ENCODE results near the gene NRM. TPM values are rescaled to one million over a fixed set of nuclear protein-coding genes. Genes with fewer than 3 reads are reported as not detected.

The NRM gene
- total RNA-seq, 1 donor from 2014 or later: 25.1 TPM

DNA sequence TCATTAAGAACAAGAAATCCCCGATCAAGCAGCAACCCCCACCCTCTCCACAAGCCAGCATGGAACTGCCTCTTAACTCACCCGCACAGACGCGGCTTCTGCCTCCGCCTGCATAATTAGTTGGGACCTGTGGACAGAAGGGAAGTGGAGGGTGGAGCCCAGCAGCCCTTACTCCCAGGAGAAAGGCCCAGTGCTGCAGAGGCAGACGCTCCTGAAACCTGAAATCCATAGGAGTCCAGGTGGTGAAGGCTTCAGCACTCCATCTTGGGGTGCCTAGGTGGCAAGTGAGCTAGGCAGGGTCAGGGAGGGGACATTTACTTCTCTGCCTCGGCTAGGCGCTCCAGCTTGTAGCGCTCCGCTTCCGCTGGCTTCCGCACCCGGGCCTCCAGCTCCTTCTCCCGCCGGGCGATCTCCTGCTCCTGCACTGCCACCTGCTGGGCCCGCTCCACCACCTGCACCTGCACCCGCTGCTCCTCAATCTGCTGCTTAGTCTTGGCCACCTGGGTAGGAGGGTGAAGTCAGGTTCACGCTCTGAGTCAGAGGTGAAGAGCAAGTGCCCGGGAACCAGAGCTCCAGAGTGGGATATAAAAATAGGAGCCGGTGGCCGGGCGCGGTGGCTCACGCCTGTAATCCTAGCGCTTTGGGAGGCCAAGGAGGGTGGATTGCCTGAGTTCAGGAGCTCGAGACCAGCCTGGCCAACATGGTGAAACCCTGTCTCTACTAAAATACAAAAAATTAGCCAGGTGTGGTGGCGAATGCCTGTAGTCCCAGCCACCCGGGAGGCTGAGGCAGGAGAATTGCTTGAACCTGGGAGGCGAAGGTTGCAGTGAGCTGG, 40.0 kb upstream of the NRM start:
- peak overlapping the region; percentile 52 to 61 for H3K27ac ChIP-seq
- no peak overlapping the region for H3K4me3 ChIP-seq
- peaks cover 76 to 97% of the 10 kb centered on the region in 2 donors for H3K36me3 ChIP-seq

DNA sequence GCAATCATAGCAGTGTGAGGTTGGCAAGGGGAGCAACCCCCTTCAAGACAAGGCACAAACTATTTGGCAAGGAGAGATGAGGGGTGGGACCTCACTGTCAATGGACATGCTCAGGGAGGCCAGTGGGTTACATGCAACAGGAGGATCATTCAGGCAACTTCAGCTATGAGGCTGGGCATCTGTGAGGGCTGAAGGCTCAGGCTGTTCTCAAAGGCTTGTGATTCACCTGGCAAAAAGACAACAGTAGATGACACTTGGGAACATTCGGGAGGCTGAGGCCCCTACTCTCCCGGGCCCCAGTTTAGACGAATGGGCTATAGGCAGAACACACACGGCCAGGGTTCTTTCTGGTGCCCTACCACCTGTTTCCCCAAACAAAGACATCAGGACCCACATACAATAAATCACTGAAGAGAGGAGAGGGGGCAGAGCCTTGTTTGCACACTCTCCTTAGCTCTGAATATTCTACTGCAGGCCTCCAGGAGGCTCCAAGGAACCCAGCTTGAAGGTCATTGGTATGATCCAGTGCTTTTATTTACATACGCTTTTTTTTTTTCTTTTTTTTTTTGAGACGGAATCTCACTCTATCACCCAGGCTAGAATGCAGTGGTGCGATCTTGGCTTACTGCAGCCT, 37.3 kb upstream of the NRM start:
- intact Hi-C loops (cut with DNase I): loop anchor here (10.0 kb wide), 1 partner anchor 243 kb away; the partner anchor contains the start of gene HLA-E
- Histone ChIP-seq H3K4me3 (no peak overlapping the region), H3K36me3 (peaks cover 70 to 98% of the 10 kb centered on the region in 2 donors), H3K27me3 (no peaks in the 10 kb centered on the region), H3K27ac (peak overlapping the region; percentile 10 to 37), H3K9me3 (no peaks in the 10 kb centered on the region), H3K4me1 (peaks cover 0 to 34% of the 10 kb centered on the region in 2 donors)
- no peak for DNase-seq (ENCODE audit: low spot score in 2 of 2)
- TF ChIP-seq, protein P1, sequence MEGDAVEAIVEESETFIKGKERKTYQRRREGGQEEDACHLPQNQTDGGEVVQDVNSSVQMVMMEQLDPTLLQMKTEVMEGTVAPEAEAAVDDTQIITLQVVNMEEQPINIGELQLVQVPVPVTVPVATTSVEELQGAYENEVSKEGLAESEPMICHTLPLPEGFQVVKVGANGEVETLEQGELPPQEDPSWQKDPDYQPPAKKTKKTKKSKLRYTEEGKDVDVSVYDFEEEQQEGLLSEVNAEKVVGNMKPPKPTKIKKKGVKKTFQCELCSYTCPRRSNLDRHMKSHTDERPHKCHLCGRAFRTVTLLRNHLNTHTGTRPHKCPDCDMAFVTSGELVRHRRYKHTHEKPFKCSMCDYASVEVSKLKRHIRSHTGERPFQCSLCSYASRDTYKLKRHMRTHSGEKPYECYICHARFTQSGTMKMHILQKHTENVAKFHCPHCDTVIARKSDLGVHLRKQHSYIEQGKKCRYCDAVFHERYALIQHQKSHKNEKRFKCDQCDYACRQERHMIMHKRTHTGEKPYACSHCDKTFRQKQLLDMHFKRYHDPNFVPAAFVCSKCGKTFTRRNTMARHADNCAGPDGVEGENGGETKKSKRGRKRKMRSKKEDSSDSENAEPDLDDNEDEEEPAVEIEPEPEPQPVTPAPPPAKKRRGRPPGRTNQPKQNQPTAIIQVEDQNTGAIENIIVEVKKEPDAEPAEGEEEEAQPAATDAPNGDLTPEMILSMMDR (IDR thresholded peaks at IDR 0.05): peak in 1 of 3 experiments; percentile 19

More for the DNA sequence above, 40.0 kb upstream of the NRM start:
- H3K9me3 ChIP-seq: no peaks in the 10 kb centered on the region
- peaks cover 0 to 8% of the 10 kb centered on the region in 2 donors for H3K4me1 ChIP-seq
- TF ChIP-seq, protein P1 (IDR thresholded peaks at IDR 0.05): peak; percentile 40 to 48 (median 43)
- intact Hi-C loops (cut with DNase I): no loop called here
- peak in 1 of 2 donors; percentile 74 for DNase-seq (ENCODE audit: low spot score in 2 of 2)
- H3K27me3 ChIP-seq: no peaks in the 10 kb centered on the region

DNA sequence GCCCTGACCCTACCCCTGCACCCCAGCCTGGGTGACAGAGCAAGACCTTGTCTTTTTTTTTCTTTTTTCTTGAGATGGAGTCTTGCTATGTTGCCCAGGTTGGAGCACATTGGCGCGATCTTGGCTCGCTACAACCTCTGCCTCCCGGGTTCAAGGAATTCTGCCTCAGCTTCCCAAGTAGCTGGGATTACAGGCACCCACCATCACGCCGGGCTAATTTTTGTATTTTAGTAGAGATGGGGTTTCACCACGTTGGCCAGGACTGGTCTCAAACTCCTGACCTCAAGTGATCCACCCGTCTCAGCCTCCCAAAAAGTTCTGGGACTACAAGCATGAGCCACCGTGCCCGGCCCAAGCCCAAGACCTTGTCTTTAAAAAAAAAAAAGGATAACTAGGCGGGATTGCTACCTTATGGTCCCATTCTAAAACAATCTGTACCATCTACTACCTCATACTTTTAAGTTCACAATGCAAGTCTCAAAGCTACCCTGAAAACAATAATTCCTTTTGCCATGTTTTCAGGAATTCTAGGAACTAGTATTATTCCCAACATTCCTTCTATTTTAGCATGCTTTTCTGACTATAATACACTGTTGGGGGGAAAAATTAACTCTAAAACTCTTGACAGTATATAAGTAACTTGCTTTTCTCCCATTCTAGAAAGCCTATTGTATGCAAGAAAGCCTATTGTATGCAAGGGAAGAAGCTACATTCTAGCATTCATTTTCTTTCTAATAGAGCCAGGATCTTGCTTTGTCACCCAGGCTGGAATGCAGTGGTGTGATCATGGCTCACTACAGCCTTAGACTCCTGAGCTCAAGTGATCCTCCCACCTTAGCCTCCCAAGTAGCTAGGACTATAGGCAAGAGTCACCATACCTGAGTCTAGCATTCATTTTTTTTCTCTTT, 36.0 kb upstream of the NRM start:
- DNase-seq (ENCODE audit: low spot score in 2 of 2): no peak
- no peaks in the 10 kb centered on the region for H3K27me3 ChIP-seq
- H3K4me3 ChIP-seq: no peak overlapping the region
- H3K27ac ChIP-seq: peak overlapping the region; percentile 46 to 50
- peaks cover 0 to 41% of the 10 kb centered on the region in 2 donors for H3K4me1 ChIP-seq
- TF ChIP-seq, protein P1 (IDR thresholded peaks at IDR 0.05): no peak
- intact Hi-C loops (cut with DNase I): loop anchor here (10.0 kb wide), 1 partner anchor 242 kb away; the partner anchor contains the start of gene HLA-E
- peaks cover 61 to 93% of the 10 kb centered on the region in 2 donors for H3K36me3 ChIP-seq
- H3K9me3 ChIP-seq: no peaks in the 10 kb centered on the region

DNA sequence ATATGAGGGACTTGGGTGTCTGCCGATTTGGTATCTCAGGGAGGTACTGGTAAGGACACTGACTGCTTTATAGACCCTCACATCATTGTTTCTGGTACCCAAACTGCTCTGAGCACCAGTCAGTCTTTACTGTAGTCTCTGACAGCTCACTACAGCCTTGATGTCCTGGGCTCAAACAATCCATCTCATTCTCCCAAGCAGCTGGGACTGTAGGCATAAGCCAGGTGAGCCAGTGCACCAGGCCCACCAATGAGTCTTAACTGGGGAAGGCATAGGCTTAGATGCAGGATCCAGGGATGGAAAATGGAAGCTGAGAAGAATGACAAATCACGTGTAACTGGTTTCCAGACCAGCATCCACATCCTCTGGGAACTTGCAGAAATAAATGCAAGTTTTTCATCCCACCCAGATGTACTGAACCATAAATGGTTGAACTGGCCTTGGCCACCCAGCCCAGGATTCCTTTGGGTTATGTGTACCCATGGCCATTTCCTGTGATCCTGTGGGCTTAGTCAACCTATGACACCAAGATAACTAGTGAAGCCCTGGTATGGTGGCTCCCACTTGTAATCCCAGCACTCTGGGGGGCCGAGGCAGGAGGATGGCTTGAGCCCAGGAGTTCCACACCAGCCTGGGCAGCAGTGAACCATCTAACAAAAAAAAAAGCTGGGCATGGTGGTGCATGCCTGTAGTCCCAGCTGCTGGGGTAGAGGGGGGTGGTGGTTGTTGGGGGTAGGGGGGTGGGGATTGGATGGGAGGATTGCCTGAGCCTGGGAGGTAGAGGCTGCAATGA, 35.1 kb upstream of the NRM start:
- Histone ChIP-seq H3K36me3 (peaks cover 60 to 84% of the 10 kb centered on the region in 2 donors), H3K4me3 (no peak overlapping the region), H3K9me3 (no peaks in the 10 kb centered on the region), H3K4me1 (peaks cover 0 to 38% of the 10 kb centered on the region in 2 donors), H3K27me3 (no peaks in the 10 kb centered on the region), H3K27ac (peak overlapping the region; percentile 46 to 50)
- TF ChIP-seq, protein P1 (IDR thresholded peaks at IDR 0.05): no peak
- DNase-seq (ENCODE audit: low spot score in 2 of 2): no peak
- intact Hi-C loops (cut with DNase I): loop anchor here (10.0 kb wide), 1 partner anchor 241 kb away; the partner anchor contains the start of gene HLA-E
